Upper lobe of right lung (tissue), 1 donor: ENCODE data around the gene RPL3. TPM values are rescaled to one million over a fixed set of nuclear protein-coding genes. Genes with fewer than 3 reads are reported as not detected.

Source experiments
- ATAC-seq: fragments of 200-7000 bp; cut with Tn5 transposase; one replicate; pipeline ENCODE4 v1.9.1; 2020; ENCODE audit warnings: mild to moderate bottlenecking, moderate library complexity
- DNase-seq: peaks from one replicate; pipeline ENCODE4 v3.0.0-alpha.2; 2020
- H3K27ac ChIP-seq: fragments of 200-600 bp; one replicate; pipeline ENCODE4 v1.8.0; 2022
- H3K27me3 ChIP-seq: fragments of 200-600 bp; one replicate; pipeline ENCODE4 v1.8.0; 2022; ENCODE audit warnings: mild to moderate bottlenecking
- H3K36me3 ChIP-seq: fragments of 200-600 bp; one replicate; pipeline ENCODE4 v1.8.0; 2022
- H3K4me1 ChIP-seq: fragments of 200-600 bp; one replicate; pipeline ENCODE4 v1.8.0; 2022
- H3K4me3 ChIP-seq: fragments of 200-600 bp; one replicate; pipeline ENCODE4 v1.8.0; 2022; ENCODE audit warnings: mild to moderate bottlenecking
- H3K9me3 ChIP-seq: fragments of 200-600 bp; one replicate; pipeline ENCODE4 v1.8.0; 2022
- intact Hi-C: fragments of 100-400 bp; cut with DNase I; formaldehyde crosslinking; loops from one replicate; pipeline ENCODE4 v1.11.0; 2022
- total RNA-seq: library from RNA; stranded (reverse); fragmentation: NEBNext Ultra II Directional; extraction: Animal tissue kit (Norgen Biotek cat#: 25700); gene quantifications from one replicate; pipeline ENCODE4 v1.2.1, GENCODE V29; 2021
- TF ChIP-seq, protein P1 (sequence below): fragments of 200-600 bp; IDR thresholded peaks from one replicate; pipeline ENCODE4 v1.8.0; 2022; ENCODE audit warnings: antibody characterized with exemption
- donor health status: DM: no; HTN: yes; CAD: no; lungs with severe emphysema.

RPL3 gene
- total RNA-seq, 1 donor from 2014 or later, result 1,573 TPM

DNA sequence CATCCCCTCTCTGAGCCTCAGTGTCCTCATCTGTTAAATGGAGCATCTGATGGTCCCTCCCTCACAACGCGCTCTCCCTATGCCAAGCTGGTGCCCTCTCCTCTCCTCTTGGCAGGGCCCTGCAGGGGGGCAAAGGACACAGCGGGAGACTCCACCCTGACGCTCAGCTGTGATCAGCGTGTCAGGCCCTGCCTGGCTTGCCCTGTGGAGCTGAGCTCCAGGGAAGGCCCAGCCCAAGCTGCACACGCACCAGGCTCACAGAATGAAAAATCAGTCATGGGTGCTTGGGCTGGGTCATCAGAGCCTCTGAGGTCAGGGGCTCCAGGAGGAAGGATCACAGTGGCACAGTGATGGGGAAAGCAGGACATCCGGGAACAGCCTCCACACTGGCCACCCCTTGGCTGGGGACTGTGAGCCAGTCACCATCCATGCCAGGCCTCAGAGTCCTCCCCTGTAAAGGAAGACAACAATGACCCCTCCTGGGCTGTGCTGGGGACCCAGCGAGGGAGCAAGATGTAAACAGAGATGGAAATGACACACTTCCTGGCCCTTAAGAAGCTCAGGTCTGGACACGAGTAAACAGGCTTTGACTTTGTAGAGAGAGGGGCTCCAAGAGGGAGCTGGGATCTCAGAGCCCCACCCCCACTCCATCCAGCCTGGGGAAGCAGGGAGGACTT, 36.6 kb downstream of the RPL3 start:
- intact Hi-C loops, result no loop called here
- Histone ChIP-seq H3K36me3 (no peaks in the 10 kb centered on the region), H3K9me3 (peaks cover 6% of the 10 kb centered on the region), H3K27me3 (no peaks in the 10 kb centered on the region), H3K27ac (peak overlapping the region; percentile 82), H3K4me1 (peaks cover 38% of the 10 kb centered on the region), H3K4me3 (no peak overlapping the region)
- DNase-seq (no peak), ATAC-seq (peak; percentile 61)
- TF ChIP-seq, protein P1, sequence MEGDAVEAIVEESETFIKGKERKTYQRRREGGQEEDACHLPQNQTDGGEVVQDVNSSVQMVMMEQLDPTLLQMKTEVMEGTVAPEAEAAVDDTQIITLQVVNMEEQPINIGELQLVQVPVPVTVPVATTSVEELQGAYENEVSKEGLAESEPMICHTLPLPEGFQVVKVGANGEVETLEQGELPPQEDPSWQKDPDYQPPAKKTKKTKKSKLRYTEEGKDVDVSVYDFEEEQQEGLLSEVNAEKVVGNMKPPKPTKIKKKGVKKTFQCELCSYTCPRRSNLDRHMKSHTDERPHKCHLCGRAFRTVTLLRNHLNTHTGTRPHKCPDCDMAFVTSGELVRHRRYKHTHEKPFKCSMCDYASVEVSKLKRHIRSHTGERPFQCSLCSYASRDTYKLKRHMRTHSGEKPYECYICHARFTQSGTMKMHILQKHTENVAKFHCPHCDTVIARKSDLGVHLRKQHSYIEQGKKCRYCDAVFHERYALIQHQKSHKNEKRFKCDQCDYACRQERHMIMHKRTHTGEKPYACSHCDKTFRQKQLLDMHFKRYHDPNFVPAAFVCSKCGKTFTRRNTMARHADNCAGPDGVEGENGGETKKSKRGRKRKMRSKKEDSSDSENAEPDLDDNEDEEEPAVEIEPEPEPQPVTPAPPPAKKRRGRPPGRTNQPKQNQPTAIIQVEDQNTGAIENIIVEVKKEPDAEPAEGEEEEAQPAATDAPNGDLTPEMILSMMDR, result no peak

DNA sequence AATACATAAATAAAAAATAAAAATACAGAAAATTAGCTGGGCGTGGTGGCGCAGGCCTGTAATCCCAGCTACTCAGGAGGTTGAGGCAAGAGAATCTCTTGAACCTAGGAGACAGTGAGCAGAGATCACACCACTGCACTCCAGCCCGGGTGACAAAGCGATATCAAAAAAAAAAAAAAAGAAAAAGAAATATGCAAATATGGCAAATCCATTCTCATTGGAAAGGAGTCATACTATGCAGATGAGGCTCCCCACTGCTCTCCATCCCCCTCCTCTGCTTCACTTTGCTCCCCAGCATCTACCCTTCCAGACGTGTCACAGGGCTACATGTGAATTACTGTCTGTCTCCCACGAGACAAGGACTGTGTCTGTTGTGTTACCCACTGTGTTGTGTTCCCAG, 38.3 kb downstream of the RPL3 start:
- Histone ChIP-seq H3K4me3 (no peak overlapping the region), H3K27ac (peak overlapping the region; percentile 82), H3K36me3 (no peaks in the 10 kb centered on the region), H3K4me1 (peaks cover 33% of the 10 kb centered on the region), H3K27me3 (no peaks in the 10 kb centered on the region), H3K9me3 (peaks cover 6% of the 10 kb centered on the region)
- intact Hi-C loops, result no loop called here
- no peak for ATAC-seq
- no peak for DNase-seq
- TF ChIP-seq, protein P1, result no peak

DNA sequence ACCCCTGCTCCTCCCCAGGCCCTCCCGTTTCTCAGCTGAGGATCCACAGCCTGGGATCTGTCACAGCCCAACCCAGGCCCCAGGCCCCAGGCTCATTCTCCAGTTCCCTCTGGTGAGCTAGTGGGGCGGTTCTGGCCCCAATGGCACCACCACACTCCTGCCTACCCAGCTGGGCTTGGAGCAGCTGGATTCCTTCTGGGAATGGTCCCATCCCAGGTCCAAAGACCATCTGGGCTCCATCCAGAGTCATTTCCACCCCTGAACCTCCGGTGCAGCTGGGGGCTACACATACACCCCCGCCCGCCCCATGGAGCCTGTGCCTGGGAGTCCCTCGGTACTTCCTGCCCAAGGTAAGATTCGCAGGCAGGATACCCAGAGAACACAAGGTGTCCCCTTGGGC, 39.2 kb downstream of the RPL3 start:
- intact Hi-C loops, result no loop called here
- TF ChIP-seq, protein P1, result no peak
- peaks cover 6% of the 10 kb centered on the region for H3K9me3 ChIP-seq
- H3K27ac ChIP-seq, result no peak overlapping the region
- peaks cover 33% of the 10 kb centered on the region for H3K4me1 ChIP-seq
- no peak overlapping the region for H3K4me3 ChIP-seq
- ATAC-seq, result no peak
- no peaks in the 10 kb centered on the region for H3K27me3 ChIP-seq
- no peaks in the 10 kb centered on the region for H3K36me3 ChIP-seq
- DNase-seq, result no peak

DNA sequence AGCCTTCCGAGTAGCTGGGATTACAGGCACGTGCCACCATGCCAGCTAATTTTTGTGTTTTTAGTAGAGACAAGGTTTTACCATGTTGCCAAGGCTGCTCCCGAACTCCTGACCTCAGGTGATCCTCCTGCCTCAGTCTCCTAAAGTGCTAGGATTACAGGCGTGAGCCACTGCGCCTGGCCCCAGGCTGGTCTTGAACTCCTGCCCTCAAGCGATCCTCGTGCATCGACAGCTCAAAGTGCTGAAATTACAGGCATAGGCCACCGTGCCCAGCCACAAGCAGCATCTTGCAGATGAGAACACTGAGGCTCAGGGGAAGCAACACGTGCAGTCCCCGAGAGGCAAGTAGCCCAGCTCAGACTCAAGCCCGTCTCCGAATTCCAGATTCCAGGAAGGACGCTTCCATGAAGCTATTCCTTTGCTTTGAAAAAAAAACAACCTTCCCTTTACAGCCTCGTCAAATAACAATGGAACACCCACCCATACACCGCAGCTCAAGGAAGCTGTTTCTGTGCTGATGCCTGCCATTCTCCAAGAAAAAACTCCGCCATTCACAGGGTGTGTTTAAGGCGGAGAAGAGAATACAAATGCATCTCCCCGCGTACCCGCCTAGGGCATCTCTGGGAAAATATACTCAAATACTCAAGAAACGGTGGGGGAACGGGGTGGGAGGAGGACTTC, 40.1 kb downstream of the RPL3 start:
- intact Hi-C loops, result no loop called here
- no peak overlapping the region for H3K27ac ChIP-seq

DNA sequence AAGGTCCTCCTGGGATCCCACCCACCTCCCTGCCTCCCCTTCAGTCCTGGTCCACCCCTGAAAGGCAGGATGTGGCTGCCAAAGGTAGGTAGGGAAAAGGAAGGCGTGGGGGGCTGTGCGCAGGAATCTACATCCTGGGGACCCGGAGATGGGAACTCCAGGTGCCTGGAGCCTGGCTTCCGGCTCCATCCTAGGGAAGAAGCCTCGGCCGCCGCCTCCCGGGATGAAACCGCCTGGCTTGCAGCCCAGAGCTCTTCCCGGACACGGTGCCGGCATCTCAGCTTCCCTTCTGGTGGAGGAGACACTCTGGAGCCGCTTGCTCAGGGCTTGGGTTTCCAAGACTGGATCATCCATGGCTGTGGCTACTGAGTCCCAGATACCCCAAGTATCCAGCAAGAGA, 41.4 kb downstream of the RPL3 start:
- TF ChIP-seq, protein P1, result no peak
- DNase-seq, result no peak
- H3K4me3 ChIP-seq, result no peak overlapping the region
- intact Hi-C loops, result no loop called here
- H3K27me3 ChIP-seq, result no peaks in the 10 kb centered on the region
- H3K36me3 ChIP-seq, result no peaks in the 10 kb centered on the region
- no peaks in the 10 kb centered on the region for H3K9me3 ChIP-seq
- no peak overlapping the region for H3K27ac ChIP-seq
- no peak for ATAC-seq
- peaks cover 21% of the 10 kb centered on the region for H3K4me1 ChIP-seq

More for the DNA sequence above, 40.1 kb downstream of the RPL3 start:
- TF ChIP-seq, protein P1, result no peak
- peaks cover 33% of the 10 kb centered on the region for H3K4me1 ChIP-seq
- DNase-seq (no peak), ATAC-seq (no peak)
- H3K36me3 ChIP-seq, result no peaks in the 10 kb centered on the region
- no peaks in the 10 kb centered on the region for H3K9me3 ChIP-seq
- no peaks in the 10 kb centered on the region for H3K27me3 ChIP-seq
- H3K4me3 ChIP-seq, result no peak overlapping the region
